ENCODE measurements around the gene GPR156. TPM values are rescaled to one million over a fixed set of nuclear protein-coding genes. Genes with fewer than 3 reads are reported as not detected.

Gene GPR156
- total RNA-seq, 1 donor from 2014 or later: 11.7 TPM

GRCh38 chr3:120144267-120144666, 140.8 kb downstream of the GPR156 start:
- Mint-ChIP-seq H3K4me1 (peaks cover 30% of the 10 kb centered on the region), H3K9me3 (no peaks in the 10 kb centered on the region), H3K27ac (peak overlapping the region; percentile 67), H3K4me3 (no peak overlapping the region), H3K36me3 (no peaks in the 10 kb centered on the region), H3K27me3 (ENCODE audit: low read depth) (no peaks in the 10 kb centered on the region)
- DNase-seq (ENCODE audit: low spot score in 2 of 2, unreplicated experiment in 2 of 2): no peak
- no peak for TF ChIP-seq CTCF (IDR thresholded peaks at IDR 0.05; ENCODE audit: unreplicated experiment)

GRCh38 chr3:120143676-120144075, 141.3 kb downstream of the GPR156 start:
- Mint-ChIP-seq H3K36me3 (no peaks in the 10 kb centered on the region), H3K4me1 (peaks cover 30% of the 10 kb centered on the region), H3K27me3 (ENCODE audit: low read depth) (no peaks in the 10 kb centered on the region), H3K9me3 (no peaks in the 10 kb centered on the region), H3K27ac (no peak overlapping the region), H3K4me3 (no peak overlapping the region)
- no peak for TF ChIP-seq CTCF (IDR thresholded peaks at IDR 0.05; ENCODE audit: unreplicated experiment)
- no peak for DNase-seq (ENCODE audit: low spot score in 2 of 2, unreplicated experiment in 2 of 2)

- H3K4me1 Mint-ChIP-seq: peaks cover 23% of the 10 kb centered on the region
- TF ChIP-seq CTCF (IDR thresholded peaks at IDR 0.05; ENCODE audit: unreplicated experiment): no peak
- no peak overlapping the region for H3K4me3 Mint-ChIP-seq
- H3K9me3 Mint-ChIP-seq: no peaks in the 10 kb centered on the region
- no peak overlapping the region for H3K27ac Mint-ChIP-seq
- no peaks in the 10 kb centered on the region for H3K36me3 Mint-ChIP-seq
- DNase-seq (ENCODE audit: low spot score in 2 of 2, unreplicated experiment in 2 of 2): no peak
- no peaks in the 10 kb centered on the region for H3K27me3 Mint-ChIP-seq (ENCODE audit: low read depth)
Measured at GRCh38 chr3:120142236-120142635, 142.8 kb downstream of the GPR156 start.

- no peaks in the 10 kb centered on the region for H3K9me3 Mint-ChIP-seq
- H3K4me1 Mint-ChIP-seq: peaks cover 10% of the 10 kb centered on the region
- no peak for DNase-seq (ENCODE audit: low spot score in 2 of 2, unreplicated experiment in 2 of 2)
- no peak overlapping the region for H3K27ac Mint-ChIP-seq
- no peak for TF ChIP-seq CTCF (IDR thresholded peaks at IDR 0.05; ENCODE audit: unreplicated experiment)
- H3K36me3 Mint-ChIP-seq: no peaks in the 10 kb centered on the region
- H3K27me3 Mint-ChIP-seq (ENCODE audit: low read depth): no peaks in the 10 kb centered on the region
- no peak overlapping the region for H3K4me3 Mint-ChIP-seq
Measured at GRCh38 chr3:120140098-120140742, 144.8 kb downstream of the GPR156 start.

GRCh38 chr3:120139140-120139539, 145.9 kb downstream of the GPR156 start:
- H3K4me3 Mint-ChIP-seq: no peak overlapping the region
- no peaks in the 10 kb centered on the region for H3K36me3 Mint-ChIP-seq
- DNase-seq (ENCODE audit: low spot score in 2 of 2, unreplicated experiment in 2 of 2): no peak
- no peaks in the 10 kb centered on the region for H3K9me3 Mint-ChIP-seq
- H3K4me1 Mint-ChIP-seq: peaks cover 5% of the 10 kb centered on the region
- TF ChIP-seq CTCF (IDR thresholded peaks at IDR 0.05; ENCODE audit: unreplicated experiment): no peak
- H3K27ac Mint-ChIP-seq: no peak overlapping the region
- H3K27me3 Mint-ChIP-seq (ENCODE audit: low read depth): no peaks in the 10 kb centered on the region

GRCh38 chr3:120137548-120137947, 147.5 kb downstream of the GPR156 start:
- Mint-ChIP-seq H3K27me3 (ENCODE audit: low read depth) (no peaks in the 10 kb centered on the region), H3K4me1 (no peaks in the 10 kb centered on the region), H3K27ac (no peak overlapping the region), H3K4me3 (no peak overlapping the region), H3K36me3 (no peaks in the 10 kb centered on the region), H3K9me3 (no peaks in the 10 kb centered on the region)
- DNase-seq (ENCODE audit: low spot score in 2 of 2, unreplicated experiment in 2 of 2): no peak
- TF ChIP-seq CTCF (IDR thresholded peaks at IDR 0.05; ENCODE audit: unreplicated experiment): no peak

Data from mesothelial cell of epicardium (in vitro differentiated cells).